Vagina (tissue), 2 donors: ENCODE measurements around the gene HS6ST3. TPM values are rescaled to one million over a fixed set of nuclear protein-coding genes. Genes with fewer than 3 reads are reported as not detected.

ENCODE experiments used
- DNase-seq, 2 donors: peaks; one replicate each; pipeline ENCODE4 v3.0.0-alpha.2; 2017; ENCODE audit errors: extremely low spot score in 2 of 2
- H3K27ac ChIP-seq: fragments of 200-600 bp; sonication (generic); one replicate; pipeline ENCODE4 v1.5.1; 2019
- H3K27me3 ChIP-seq: fragments of 200-600 bp; sonication (generic); one replicate; pipeline ENCODE4 v1.5.1; 2019
- H3K36me3 ChIP-seq, 2 donors: fragments of 200-600 bp; sonication (generic); one replicate each; pipeline ENCODE4 v1.5.1; 2017 to 2019
- H3K4me1 ChIP-seq: fragments of 200-600 bp; sonication (generic); one replicate; pipeline ENCODE4 v1.5.1; 2019
- H3K4me3 ChIP-seq, 2 donors: fragments of 200-600 bp; sonication (generic); 1 replicate in 1 of 2; 2 replicates in 1 of 2; pipeline ENCODE4 v1.5.1; 2016 to 2019
- H3K9me3 ChIP-seq: fragments of 200-600 bp; sonication (generic); one replicate; pipeline ENCODE4 v1.5.1; 2019
- CTCF ChIP-seq, 3 experiments: fragments of 450-650 bp in 2 of 3; fragments of 200-600 bp in 1 of 3; sonication (generic) in 1 of 3; IDR thresholded peaks; one replicate each; pipeline ENCODE4 v1.5.1; 2017 to 2019; ENCODE audit warnings: antibody characterized with exemption in 3 of 3, mild to moderate bottlenecking in 2 of 3, moderate library complexity in 2 of 3
- POLR2A ChIP-seq, 2 donors: fragments of 450-650 bp; IDR thresholded peaks; one replicate each; pipeline ENCODE4 v1.6.1; 2017; ENCODE audit warnings: antibody characterized with exemption in 2 of 2, mild to moderate bottlenecking in 2 of 2, moderate library complexity in 2 of 2
- POLR2AphosphoS5 ChIP-seq, 2 donors: sonication (generic); formaldehyde crosslinking; IDR thresholded peaks; one replicate each; pipeline ENCODE4 v1.9.0; 2017; ENCODE audit warnings: antibody characterized with exemption in 2 of 2, mild to moderate bottlenecking in 2 of 2, low read depth in 1 of 2; ENCODE audit not compliant: insufficient read depth in 1 of 2
- intact Hi-C: fragments of 100-400 bp; cut with DNase I; formaldehyde crosslinking; loops from one replicate; pipeline ENCODE4 v1.15.1; 2023
- total RNA-seq: library from RNA; depleted of rRNA; stranded (reverse); fragments of >200 nt; gene quantifications from one replicate; pipeline ENCODE4 v1.2.3, GENCODE V29; 2016

HS6ST3 gene
- total RNA-seq, 1 donor from 2014 or later, result 0.49 TPM

GRCh38 chr13:96629331-96629730 lies 539.4 kb downstream of the HS6ST3 start:
- H3K36me3 ChIP-seq, result no peaks in the 10 kb centered on the region
- intact Hi-C loops, result no loop called here
- H3K4me3 ChIP-seq, result no peak overlapping the region
- no peak overlapping the region for H3K27ac ChIP-seq
- TF ChIP-seq CTCF (IDR thresholded peaks at IDR 0.05) (no peak), POLR2AphosphoS5 (IDR thresholded peaks at IDR 0.05; ENCODE audit: insufficient read depth in 1 of 2, low read depth in 1 of 2) (no peak), POLR2A (IDR thresholded peaks at IDR 0.05) (no peak)
- H3K9me3 ChIP-seq, result no peaks in the 10 kb centered on the region
- H3K27me3 ChIP-seq, result no peaks in the 10 kb centered on the region
- no peaks in the 10 kb centered on the region for H3K4me1 ChIP-seq
- DNase-seq, result no peak

GRCh38 chr13:96632536-96633320 lies 542.8 kb downstream of the HS6ST3 start:
- DNase-seq, result no peak
- Histone ChIP-seq H3K27me3 (no peaks in the 10 kb centered on the region), H3K36me3 (no peaks in the 10 kb centered on the region), H3K9me3 (no peaks in the 10 kb centered on the region), H3K4me3 (no peak overlapping the region), H3K27ac (no peak overlapping the region), H3K4me1 (no peaks in the 10 kb centered on the region)
- intact Hi-C loops, result no loop called here
- TF ChIP-seq POLR2A (IDR thresholded peaks at IDR 0.05), result no peak
- TF ChIP-seq CTCF (IDR thresholded peaks at IDR 0.05), result no peak
- TF ChIP-seq POLR2AphosphoS5 (IDR thresholded peaks at IDR 0.05; ENCODE audit: insufficient read depth in 1 of 2, low read depth in 1 of 2), result no peak

GRCh38 chr13:96636001-96636709 lies 546.2 kb downstream of the HS6ST3 start:
- no peak overlapping the region for H3K27ac ChIP-seq
- no peak for DNase-seq
- intact Hi-C loops, result no loop called here
- no peaks in the 10 kb centered on the region for H3K4me1 ChIP-seq
- no peaks in the 10 kb centered on the region for H3K36me3 ChIP-seq
- no peaks in the 10 kb centered on the region for H3K27me3 ChIP-seq
- no peaks in the 10 kb centered on the region for H3K9me3 ChIP-seq
- TF ChIP-seq POLR2A (IDR thresholded peaks at IDR 0.05) (no peak), POLR2AphosphoS5 (IDR thresholded peaks at IDR 0.05; ENCODE audit: insufficient read depth in 1 of 2, low read depth in 1 of 2) (no peak), CTCF (IDR thresholded peaks at IDR 0.05) (no peak)
- no peak overlapping the region for H3K4me3 ChIP-seq

- Histone ChIP-seq H3K36me3 (no peaks in the 10 kb centered on the region), H3K4me3 (no peak overlapping the region), H3K27ac (no peak overlapping the region), H3K4me1 (no peaks in the 10 kb centered on the region), H3K9me3 (no peaks in the 10 kb centered on the region), H3K27me3 (no peaks in the 10 kb centered on the region)
- TF ChIP-seq CTCF (IDR thresholded peaks at IDR 0.05) (no peak), POLR2AphosphoS5 (IDR thresholded peaks at IDR 0.05; ENCODE audit: insufficient read depth in 1 of 2, low read depth in 1 of 2) (no peak), POLR2A (IDR thresholded peaks at IDR 0.05) (no peak)
- intact Hi-C loops, result no loop called here
- DNase-seq, result no peak
These were observed 547.1 kb downstream of the HS6ST3 start for GRCh38 chr13:96637039-96637438.

- Histone ChIP-seq H3K27me3 (no peaks in the 10 kb centered on the region), H3K36me3 (no peaks in the 10 kb centered on the region), H3K9me3 (no peaks in the 10 kb centered on the region), H3K4me3 (no peak overlapping the region), H3K27ac (no peak overlapping the region), H3K4me1 (no peaks in the 10 kb centered on the region)
- intact Hi-C loops, result no loop called here
- TF ChIP-seq POLR2AphosphoS5 (IDR thresholded peaks at IDR 0.05; ENCODE audit: insufficient read depth in 1 of 2, low read depth in 1 of 2) (no peak), POLR2A (IDR thresholded peaks at IDR 0.05) (no peak), CTCF (IDR thresholded peaks at IDR 0.05) (no peak)
- DNase-seq, result no peak
These were observed 556.2 kb downstream of the HS6ST3 start for GRCh38 chr13:96646101-96646500.
